ENCODE measurements around the gene MRPS34.
"Not testable (repeated sequence)": the region's sequence is repeated elsewhere in the genome, so short reads cannot be mapped to it uniquely, and the experiment has no call there.

Gene MRPS34

GRCh38 chr16:1772908-1773702, at the start of gene MRPS34:
Gene MRPS34 (minus strand): TSS chr16:1773134. CDS start chr16:1773119, 15 bp downstream.
- DNase-seq (ENCODE audit: low read depth in 2 of 2), result peak; percentile 71 to 76

- DNase-seq (ENCODE audit: low read depth in 2 of 2), result no peak
Measured at GRCh38 chr16:1821861-1822611, 49.1 kb upstream of the MRPS34 start.

- no peak for DNase-seq (ENCODE audit: low read depth in 2 of 2)
Measured at GRCh38 chr16:1820946-1821290, 48.0 kb upstream of the MRPS34 start.

- no peak for DNase-seq (ENCODE audit: low read depth in 2 of 2)
Measured at GRCh38 chr16:1820096-1820945, 47.4 kb upstream of the MRPS34 start.

- no peak for DNase-seq (ENCODE audit: low read depth in 2 of 2)
Measured at GRCh38 chr16:1819611-1820010, 46.7 kb upstream of the MRPS34 start.

GRCh38 chr16:1818873-1819525, 46.1 kb upstream of the MRPS34 start:
- DNase-seq (ENCODE audit: low read depth in 2 of 2), result no peak

- DNase-seq (ENCODE audit: low read depth in 2 of 2), result no peak
Measured at GRCh38 chr16:1818204-1818872, 45.4 kb upstream of the MRPS34 start.

- no peak for DNase-seq (ENCODE audit: low read depth in 2 of 2)
Measured at GRCh38 chr16:1817716-1818115, 44.8 kb upstream of the MRPS34 start.

GRCh38 chr16:1817276-1817589, 44.3 kb upstream of the MRPS34 start:
- DNase-seq (ENCODE audit: low read depth in 2 of 2), result no peak

- DNase-seq (ENCODE audit: low read depth in 2 of 2), result no peak
Measured at GRCh38 chr16:1816396-1817275, 43.7 kb upstream of the MRPS34 start.

GRCh38 chr16:1815461-1815860, 42.5 kb upstream of the MRPS34 start:
- DNase-seq (ENCODE audit: low read depth in 2 of 2), result no peak

GRCh38 chr16:1812732-1813163, 39.8 kb upstream of the MRPS34 start:
- peak; percentile 38 to 49 for DNase-seq (ENCODE audit: low read depth in 2 of 2)

GRCh38 chr16:1810536-1810935, 37.6 kb upstream of the MRPS34 start:
- no peak for DNase-seq (ENCODE audit: low read depth in 2 of 2)

GRCh38 chr16:1810106-1810505, 37.2 kb upstream of the MRPS34 start:
- DNase-seq (ENCODE audit: low read depth in 2 of 2), result no peak

GRCh38 chr16:1809281-1809801, 36.4 kb upstream of the MRPS34 start:
- no peak for DNase-seq (ENCODE audit: low read depth in 2 of 2)

GRCh38 chr16:1808691-1809090, 35.8 kb upstream of the MRPS34 start:
- DNase-seq (ENCODE audit: low read depth in 2 of 2), result no peak

GRCh38 chr16:1807626-1808025, 34.7 kb upstream of the MRPS34 start:
- DNase-seq (ENCODE audit: low read depth in 2 of 2), result no peak

- DNase-seq (ENCODE audit: low read depth in 2 of 2), result no peak
Measured at GRCh38 chr16:1800701-1801100, 27.8 kb upstream of the MRPS34 start.

GRCh38 chr16:1799263-1799662, 26.3 kb upstream of the MRPS34 start:
- DNase-seq (ENCODE audit: low read depth in 2 of 2), result not testable (repeated sequence)
